G401 (cell line): ENCODE data around the gene KNSTRN. TPM values are rescaled to one million over a fixed set of nuclear protein-coding genes. Genes with fewer than 3 reads are reported as not detected.
A peak's percentile ranks its signal among the peaks of the same experiment; 100 is the strongest.

ENCODE experiments used
- DNase-seq: peaks from one replicate; pipeline ENCODE4 v3.0.0-alpha.2; 2015; ENCODE audit warnings: low spot score
- in situ Hi-C: cut with HindIII; loops from 2 replicates; pipeline ENCODE4 v1.10.0; 2016; ENCODE audit warnings: low sequenced_read_pairs, mixed read lengths
- total RNA-seq: library from RNA; depleted of rRNA; stranded (reverse); fragments of >200 nt; shearing (Covaris generic); gene quantifications from 2 replicates; pipeline ENCODE4 v1.2.3, GENCODE V29; 2014; rRNA removed

The KNSTRN gene, protein sequence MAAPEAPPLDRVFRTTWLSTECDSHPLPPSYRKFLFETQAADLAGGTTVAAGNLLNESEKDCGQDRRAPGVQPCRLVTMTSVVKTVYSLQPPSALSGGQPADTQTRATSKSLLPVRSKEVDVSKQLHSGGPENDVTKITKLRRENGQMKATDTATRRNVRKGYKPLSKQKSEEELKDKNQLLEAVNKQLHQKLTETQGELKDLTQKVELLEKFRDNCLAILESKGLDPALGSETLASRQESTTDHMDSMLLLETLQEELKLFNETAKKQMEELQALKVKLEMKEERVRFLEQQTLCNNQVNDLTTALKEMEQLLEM
- 123 and 146 TPM in 2 replicates for total RNA-seq

DNA sequence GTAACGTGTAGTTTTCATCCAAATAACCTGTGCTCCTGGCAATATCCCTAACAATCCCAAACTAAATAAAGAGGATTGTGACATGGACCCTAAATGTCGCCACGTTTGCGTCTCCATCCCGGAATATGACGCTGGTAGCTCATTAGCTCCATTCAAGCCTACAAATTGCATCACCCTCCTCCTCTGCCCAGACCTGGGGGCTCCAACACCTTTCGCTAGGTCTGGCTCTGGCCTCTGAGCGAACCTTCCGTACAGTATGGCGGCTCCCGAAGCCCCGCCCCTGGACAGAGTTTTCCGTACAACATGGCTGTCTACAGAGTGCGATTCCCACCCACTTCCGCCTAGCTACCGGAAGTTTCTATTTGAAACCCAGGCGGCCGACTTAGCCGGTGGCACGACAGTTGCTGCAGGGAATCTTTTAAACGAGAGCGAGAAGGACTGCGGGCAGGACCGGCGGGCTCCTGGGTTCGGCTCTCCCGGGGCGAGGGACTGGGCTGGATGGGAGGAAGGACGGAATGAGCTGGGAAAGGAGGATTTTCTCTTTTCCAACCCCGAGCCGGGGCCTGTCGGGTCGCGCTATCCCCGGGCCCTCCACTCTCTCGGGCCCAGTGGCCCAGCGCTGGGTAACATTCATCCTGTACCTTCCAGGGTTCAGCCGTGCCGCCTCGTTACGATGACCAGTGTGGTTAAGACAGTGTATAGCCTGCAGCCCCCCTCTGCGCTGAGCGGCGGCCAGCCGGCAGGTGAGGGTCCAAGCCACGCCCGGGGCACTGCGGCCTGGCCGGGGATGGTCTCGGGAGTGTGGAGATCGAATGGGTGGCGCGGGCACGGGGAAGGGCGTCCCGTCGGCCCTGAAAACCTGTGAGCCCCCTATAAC lies at the start of gene KNSTRN:
KNSTRN (plus strand) TSS at position 142 of the 877 bp plus-strand sequence; CDS start at position 257, 115 bp downstream.
- DNase-seq = peak; percentile 97
- in situ Hi-C loops = no loop called here

DNA sequence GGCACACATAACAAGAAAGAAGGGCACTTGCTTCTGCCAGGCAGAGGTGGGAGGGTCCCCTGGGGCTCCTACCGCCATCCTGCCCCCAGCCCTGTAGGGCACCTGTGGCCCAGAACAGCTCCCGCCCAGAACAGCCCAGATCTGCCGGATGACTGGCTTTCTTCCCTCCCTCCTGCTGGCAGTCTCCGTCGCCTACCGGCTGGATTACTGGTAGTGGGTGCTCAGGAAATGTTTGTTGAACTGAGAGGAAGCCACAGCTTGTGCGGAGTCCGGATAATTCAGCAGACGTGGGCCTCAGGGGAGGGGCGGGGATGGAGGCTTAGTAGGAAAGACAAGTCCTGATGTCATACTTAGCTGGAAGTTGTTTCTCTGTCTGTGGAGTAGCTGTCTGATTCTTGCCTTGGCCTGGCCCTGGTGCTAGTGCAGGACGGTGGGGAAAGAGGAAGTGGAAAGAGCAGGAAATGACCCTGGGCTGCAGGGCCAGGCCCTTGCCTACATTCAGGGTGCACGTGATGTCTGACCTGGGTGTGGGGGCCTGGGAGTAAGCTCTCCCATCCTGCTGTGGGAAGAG lies 48.5 kb upstream of the KNSTRN start:
- in situ Hi-C loops = no loop called here
- no peak for DNase-seq

DNA sequence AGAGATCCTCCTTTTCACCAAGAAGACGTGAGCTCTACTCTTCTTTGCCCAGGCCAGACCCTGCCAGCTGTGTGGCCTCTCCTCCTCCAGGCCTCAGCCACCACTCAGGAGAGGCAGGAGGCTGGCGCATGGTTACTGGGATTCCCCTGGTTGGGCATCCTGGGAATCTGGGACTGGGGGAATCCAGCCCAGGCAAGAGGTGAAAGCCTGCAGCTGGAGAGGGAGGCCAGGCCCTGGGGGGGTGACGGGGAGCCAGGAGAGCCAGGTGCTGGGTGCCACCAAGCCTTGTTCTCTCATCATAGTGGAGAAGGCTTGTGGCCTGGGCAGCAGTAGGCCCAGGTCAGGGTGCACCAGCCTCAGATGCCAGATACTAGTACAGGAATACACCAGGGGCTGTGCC lies 48.0 kb upstream of the KNSTRN start:
- no peak for DNase-seq
- in situ Hi-C loops = no loop called here

DNA sequence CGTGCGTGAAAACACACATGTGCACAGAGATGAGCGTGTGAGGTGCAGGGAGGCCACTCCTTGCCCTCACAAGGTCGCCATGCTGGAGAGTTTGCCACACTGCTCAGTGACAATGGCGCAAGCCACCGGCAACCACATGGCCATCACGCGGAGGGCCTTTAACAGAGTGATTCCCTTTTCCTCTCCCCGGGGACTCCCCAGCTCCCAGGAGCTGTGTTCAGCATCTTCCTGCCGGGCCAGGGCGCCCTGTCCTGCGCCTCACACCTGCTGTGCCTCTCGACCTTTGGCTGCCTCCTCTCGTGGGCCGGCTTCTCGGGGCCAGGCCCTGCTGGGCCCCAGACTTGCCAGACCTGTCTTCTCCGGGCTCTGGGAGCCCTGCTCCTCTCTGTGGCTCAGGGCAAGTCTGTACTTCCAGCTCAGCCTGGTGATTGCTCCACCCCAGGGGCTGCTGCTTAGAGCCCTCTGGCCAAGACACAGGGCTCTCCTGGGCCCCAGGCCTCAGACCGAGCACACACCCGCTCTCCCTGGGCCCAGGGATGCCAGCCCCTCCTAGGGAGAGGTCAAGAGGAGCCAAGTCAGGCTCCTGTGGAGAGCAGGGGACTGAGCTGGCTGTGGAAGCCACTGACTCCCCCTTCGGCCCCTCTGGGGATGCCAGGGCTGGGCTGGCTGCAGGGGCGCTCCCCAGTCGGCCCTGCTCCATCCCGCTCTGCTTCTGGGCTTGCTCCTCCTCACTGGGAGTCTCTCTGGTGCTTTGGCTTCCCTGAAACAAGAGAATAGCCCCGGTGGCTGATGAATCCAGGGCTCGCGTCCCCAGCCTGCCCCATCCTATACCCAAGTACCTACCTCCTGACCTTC lies 47.4 kb upstream of the KNSTRN start:
- no peak for DNase-seq
- in situ Hi-C loops = no loop called here

DNA sequence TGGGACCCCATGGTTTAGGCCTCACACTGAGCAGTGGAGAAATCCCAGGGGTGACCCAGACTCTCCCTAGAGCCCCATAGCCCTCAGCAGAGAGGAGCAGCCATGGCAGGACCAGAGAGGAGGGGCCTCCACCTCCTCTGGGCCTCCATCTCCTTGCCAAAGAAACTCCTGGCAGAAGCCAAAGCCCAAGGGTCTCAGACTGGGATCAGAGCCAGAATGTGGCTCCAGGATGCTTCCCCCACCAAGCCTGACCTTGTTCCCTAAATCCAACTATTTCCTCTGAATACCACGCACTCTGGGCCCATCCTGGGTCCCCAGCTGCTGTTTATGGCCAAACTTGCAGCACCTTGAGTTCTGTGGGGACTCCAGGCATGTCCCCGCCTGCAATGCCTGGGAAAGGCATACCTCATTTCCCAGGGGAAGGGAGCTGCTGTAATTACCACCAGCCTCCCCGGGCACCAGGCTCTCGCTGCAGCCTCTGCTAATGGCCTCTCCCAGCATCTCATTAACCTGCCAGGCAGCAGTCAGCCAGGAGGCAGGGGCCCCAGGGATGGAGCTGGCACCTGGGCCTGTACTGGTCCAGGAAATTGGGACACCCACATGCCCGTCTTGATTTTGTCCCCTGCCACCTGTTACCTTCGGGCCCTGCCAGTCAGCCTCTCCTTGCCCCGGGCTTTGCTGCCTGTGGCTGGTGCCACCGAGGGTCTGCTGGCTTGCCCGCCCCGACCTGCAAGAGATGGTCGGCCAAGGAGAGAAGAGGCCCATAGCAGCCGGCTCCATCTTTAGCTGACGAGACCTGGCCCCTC lies 46.4 kb upstream of the KNSTRN start:
- in situ Hi-C loops = no loop called here
- no peak for DNase-seq

DNA sequence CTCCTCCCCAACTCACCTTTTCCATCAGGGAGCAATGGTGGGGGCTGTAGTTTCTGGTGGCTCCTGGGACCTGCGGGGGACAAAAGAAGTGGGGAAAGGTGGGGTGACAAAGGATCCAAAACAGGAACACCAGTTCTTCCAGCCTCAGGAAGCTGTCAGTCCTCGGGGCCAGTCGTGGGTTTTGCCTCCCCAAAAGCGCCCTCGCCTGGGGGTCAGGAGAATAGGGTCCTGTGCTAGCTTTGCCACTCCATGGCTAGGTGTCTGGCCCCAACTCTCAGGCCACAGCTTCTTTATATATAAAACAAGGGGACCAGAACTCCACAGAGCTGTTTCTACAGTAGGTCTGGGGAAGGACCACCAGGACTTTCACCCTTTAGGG lies 45.8 kb upstream of the KNSTRN start:
- in situ Hi-C loops = no loop called here
- DNase-seq = no peak

DNA sequence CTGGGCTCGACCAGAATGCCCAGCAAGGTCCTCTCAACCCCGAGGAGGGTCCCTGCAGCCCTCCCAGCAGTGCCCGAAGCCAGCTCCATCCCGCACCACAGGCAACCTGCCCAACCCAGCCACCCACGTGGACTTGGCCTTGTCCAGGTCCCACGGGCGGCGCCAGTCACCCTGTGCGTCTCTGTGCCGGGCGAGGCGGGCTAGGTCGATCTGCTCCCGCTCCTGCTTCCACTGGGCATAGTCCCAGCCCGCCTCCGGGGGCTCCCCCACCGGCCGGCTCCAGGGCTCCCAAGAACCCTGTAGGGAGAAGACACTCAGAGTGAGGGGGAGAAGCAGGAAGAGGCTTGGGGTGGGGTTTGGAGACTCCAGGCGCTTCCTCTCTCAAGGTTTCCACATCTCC lies 44.9 kb upstream of the KNSTRN start:
- in situ Hi-C loops = no loop called here
- no peak for DNase-seq

DNA sequence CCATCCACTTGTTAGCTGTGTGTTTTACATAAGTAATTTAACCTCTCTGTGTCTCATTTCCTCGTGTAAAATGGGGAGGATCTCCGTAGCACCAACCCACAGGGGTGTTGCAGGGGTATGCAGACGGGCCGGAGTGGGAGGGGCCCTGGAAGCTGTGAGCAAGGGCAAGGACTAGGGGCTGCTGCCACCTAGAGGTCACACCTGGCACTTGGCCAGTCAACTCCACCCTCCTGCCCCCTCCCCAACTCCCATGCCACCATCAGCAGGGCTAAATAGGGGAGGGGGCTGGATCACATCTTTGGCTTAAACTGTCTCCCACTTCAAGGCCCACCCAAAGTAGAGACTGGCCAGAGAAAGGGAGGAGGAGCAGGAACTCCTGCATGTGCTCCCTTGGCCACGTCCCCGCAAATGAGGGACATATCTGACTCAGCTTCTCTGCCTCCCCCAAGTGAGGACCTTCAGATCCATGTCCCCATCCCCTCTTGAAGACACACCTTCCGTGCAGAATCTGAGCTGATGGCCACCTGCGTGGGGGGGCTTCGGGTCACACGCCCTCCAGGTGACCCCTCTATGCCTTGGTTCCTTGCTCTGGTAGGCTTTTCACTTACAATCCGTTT lies 44.4 kb upstream of the KNSTRN start:
- in situ Hi-C loops = no loop called here
- peak; percentile 57 for DNase-seq

DNA sequence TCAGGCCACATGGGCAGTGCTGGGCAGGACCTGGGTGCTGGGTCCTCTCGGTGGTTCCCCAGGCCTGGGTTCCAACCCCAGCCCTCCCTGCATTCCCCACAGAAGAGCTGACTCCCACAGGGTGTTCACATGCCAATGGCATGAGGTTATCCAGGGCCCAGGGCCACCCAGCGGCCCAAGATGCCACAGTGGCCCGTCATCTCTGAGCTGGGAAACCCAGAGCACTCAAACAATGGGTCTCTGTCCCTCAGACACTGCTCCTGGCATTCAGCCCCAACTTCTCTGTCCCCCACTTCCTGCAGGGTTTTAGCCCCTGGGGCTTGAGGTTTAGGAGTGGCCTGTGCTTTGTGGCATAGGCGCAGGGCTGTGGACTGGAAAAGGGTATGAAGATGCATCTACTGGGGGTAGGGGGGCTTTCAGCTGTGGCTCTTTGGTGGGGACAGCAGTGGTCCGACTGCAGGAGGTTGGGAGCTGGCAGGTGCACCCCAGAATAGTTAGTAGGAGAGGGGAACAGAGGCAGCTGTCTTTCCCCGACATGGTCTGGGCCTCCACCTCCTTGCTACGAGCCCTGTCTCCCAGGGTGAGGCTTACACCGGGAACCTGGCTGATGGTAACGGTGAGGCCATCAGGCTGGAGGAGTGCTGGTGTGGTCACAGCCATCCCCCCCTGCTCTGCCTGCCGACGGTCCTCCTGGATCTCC lies 43.5 kb upstream of the KNSTRN start:
- DNase-seq = no peak
- in situ Hi-C loops = no loop called here

DNA sequence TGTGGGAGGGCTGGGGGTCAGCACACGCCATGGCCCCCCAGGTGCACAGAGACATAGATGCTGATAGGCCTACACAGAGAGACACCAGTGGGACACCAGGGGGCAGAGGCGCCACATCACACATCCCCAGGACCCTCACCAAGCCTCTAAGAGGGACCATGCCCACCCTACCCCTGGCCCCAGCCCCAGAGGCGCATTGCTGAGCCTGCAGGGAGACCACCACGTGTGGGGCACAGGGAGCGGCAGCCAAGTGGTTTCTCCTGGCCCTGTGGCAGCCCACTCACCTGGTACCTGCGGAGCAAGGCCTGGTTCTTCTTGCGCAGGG lies 42.9 kb upstream of the KNSTRN start:
- in situ Hi-C loops = no loop called here
- no peak for DNase-seq

DNA sequence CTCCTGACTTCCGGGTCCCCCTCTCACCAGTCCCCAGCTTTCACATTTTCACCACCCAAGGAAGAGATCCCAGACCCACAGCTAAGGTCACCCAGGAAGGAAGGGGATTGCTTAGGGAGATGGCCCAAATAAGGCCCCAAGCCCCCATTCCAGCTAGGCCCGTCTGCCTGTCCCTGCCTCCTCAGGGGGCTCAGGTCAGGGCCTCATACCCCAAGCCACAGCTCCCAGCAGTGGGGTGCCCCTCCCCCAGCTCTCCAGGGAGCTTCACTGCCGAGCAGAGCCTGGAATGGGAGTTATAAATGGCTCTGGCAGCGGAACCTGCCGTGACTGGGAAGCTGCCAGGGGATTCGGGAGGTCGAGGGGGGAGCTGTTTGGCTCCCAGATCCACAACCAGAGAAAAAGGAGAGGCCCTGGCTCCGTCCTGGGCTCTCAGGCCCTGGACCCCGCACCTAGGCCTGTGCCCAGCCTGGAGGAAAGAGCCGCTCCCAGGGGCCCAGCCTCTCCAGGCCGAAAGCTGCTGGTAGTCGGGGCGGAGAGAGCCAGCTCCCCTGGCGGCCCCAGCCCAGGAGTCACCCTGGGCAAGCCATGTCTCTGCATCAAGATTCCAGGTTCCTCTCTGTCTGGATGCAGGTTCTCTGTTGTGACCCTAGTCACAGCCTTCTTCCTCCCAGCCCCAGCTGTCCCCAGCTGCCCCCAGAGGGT lies 42.3 kb upstream of the KNSTRN start:
- in situ Hi-C loops = no loop called here
- DNase-seq = no peak

DNA sequence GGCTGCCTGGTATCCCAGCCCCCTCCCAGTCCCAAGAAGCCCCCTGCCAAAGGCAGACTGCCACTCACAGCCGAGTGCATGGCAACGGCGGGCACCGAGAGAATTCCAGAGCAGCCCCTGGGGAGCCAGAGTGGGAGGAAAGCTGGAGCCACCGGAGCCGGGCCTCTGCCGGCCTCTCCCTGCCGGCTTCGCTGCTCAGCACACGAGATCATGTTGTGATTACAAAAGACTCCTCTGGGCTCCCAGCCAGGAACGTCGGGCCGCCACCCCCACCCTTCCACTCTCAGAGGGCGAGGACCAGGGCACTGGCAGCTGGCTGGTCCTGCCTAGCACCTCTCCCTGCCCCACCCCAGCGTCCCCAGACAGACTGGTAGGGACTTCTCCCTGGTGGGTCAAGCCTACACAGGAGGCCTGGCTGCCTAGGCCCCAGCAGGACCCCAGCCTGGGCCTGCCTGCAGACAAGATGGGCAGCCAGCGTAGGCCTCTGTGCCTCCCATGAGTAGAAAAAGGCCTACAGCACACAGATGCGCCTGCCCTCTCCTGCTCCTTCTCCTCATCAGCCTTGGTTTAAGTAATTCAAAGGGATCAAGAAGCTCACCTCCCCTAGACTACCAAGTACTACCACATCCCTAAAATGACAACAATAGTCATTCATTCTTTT lies 41.7 kb upstream of the KNSTRN start, which contains the start of gene CCDC9B:
CCDC9B (minus strand) TSS at position 200 of the 661 bp plus-strand sequence; CDS start at position 80, 120 bp downstream.
- in situ Hi-C loops = no loop called here
- DNase-seq = peak; percentile 58

DNA sequence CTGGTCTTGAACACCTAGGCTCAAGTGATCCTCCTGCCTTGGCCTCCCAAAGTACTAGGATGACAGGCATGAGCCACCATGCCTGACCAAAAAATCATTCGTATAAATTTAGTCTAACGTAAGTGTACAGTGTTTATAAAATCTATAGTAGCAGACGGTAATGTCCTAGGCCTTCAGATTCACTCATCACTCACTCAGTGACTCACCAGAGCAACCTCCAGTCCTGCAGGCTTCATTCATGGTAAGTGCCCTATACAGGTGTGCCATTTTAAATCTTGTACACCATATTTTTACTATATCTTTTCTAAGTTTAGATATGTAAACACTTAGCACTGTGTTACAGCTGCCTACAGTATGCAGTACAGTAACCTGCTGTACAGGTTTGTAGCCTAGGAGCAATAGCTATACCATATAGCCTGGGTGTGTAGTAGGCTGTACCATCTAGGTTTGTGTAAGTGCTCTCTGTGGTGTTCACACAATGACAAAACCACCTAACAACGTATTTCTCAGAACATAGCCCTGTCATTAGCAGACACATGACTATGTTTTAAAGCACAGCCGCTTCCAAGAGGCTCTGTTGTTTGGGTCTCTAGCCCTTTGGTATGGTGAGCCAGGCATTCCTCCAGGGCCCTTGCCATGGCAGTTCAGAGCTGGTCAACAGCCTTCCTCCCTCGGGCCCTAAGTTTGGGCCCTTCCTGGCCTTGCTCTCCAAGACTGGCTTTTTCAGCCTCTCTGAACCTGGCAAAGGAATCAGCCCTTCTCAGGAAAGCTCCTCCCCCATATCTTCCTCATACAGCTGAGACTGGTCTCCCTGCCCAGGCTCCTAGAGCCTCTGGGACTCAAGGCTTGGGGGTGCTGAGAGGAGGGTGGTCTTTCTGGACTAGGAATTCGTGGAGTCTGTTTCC lies 39.9 kb upstream of the KNSTRN start:
- in situ Hi-C loops = no loop called here
- DNase-seq = no peak

DNA sequence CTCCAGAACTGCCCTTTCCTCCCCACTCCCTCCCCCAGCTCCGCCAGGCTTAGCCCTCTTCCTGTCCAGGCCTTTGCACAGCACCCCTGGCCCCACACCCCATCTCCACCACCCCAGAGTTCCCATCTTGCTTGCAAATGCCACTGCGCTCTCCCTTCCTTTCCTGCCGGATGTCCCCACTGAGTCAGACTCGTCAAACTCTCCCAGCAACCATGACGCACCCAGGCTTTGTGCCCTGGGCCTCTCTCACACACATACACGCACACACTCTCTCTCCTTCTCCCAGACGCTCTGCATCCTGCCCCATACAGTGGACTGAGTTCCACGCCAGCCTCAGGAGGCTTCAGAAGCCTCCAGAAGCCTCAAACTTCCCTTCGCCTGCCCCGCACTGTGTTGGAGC lies 39.0 kb upstream of the KNSTRN start:
- DNase-seq = no peak
- in situ Hi-C loops = no loop called here

DNA sequence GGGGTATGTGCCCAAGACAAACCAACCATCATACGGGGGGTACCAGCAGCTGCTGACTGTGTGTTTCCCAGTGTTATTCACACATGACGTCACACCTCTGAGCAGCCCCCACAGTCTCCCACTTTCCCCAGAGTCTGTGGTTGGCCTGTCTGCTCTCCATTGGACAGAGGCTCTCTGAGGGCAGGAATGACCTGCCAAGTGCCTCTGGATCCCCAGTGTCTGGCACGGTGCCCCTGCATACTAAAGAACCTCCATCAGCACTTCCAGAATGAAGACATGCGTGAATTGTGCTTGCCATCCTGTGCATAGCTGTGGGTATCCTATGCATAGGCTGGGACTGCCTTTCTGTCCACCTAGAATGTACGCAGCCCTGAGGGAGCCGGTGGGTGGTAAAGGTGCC lies 38.3 kb upstream of the KNSTRN start:
- in situ Hi-C loops = no loop called here
- no peak for DNase-seq
